OCI-LY3 (cell line): ENCODE measurements around the gene FAF2.

Experiments
- H2AFZ ChIP-seq: fragments of 200-600, 300-600 bp; shearing (Covaris generic); 2 replicates; pipeline ENCODE4 v1.6.0; 2014; ENCODE audit warnings: antibody characterized with exemption, low read depth, low read length
- H3K27ac ChIP-seq: fragments of 200-600, 300-600 bp; sonication (generic); 2 replicates; pipeline ENCODE4 v1.5.1; 2014; ENCODE audit warnings: mild to moderate bottlenecking, low read length, moderate library complexity, mixed read lengths
- H3K27me3 ChIP-seq: fragments of 200-600, 300-600 bp; sonication (generic); 2 replicates; pipeline ENCODE4 v1.6.1; 2014; ENCODE audit warnings: low read depth, low read length, mixed read lengths
- H3K36me3 ChIP-seq: fragments of 200-600, 300-600 bp; sonication (generic); replicated peaks from 2 replicates; pipeline ENCODE3; 2014; ENCODE audit warnings: low read depth, low read length, mixed read lengths
- H3K4me1 ChIP-seq: fragments of 300-600, 200-600 bp; sonication (generic); 2 replicates; pipeline ENCODE4 v1.6.1; 2014; ENCODE audit warnings: low read length, mixed read lengths
- H3K4me2 ChIP-seq: fragments of 200-600, 300-600 bp; sonication (generic); 2 replicates; pipeline ENCODE4 v1.6.1; 2014; ENCODE audit warnings: low read length, mixed read lengths
- H3K4me3 ChIP-seq: fragments of 300-600, 200-600 bp; sonication (generic); 2 replicates; pipeline ENCODE4 v1.5.1; 2014; ENCODE audit warnings: antibody characterized with exemption, mild to moderate bottlenecking, low read length, moderate library complexity
- H3K79me2 ChIP-seq: fragments of 300-600, 200-600 bp; shearing (Covaris generic); 2 replicates; pipeline ENCODE4 v1.6.1; 2014; ENCODE audit warnings: mild to moderate bottlenecking, low read length, mixed read lengths
- H3K9ac ChIP-seq: fragments of 300-600, 200-600 bp; shearing (Covaris generic); 2 replicates; pipeline ENCODE4 v1.6.0; 2014; ENCODE audit warnings: mild to moderate bottlenecking, low read length, moderate library complexity
- H3K9me3 ChIP-seq: fragments of 200-600, 300-600 bp; shearing (Covaris generic); 2 replicates; pipeline ENCODE4 v1.6.1; 2014; ENCODE audit warnings: low read length, mixed read lengths; ENCODE audit not compliant: insufficient read depth
- H4K20me1 ChIP-seq: fragments of 200-600, 300-600 bp; sonication (generic); 2 replicates; pipeline ENCODE4 v1.6.1; 2016; ENCODE audit warnings: low read length, mixed read lengths; ENCODE audit not compliant: insufficient read depth
- CTCF ChIP-seq: fragments of 200-600, 300-600 bp; sonication (generic); IDR thresholded peaks from 2 replicates; pipeline ENCODE4 v1.5.1; 2014; ENCODE audit warnings: antibody characterized with exemption, low read length, low read depth
- EZH2phosphoT487 ChIP-seq: fragments of 200-600 bp; shearing (Covaris generic); IDR thresholded peaks from 2 replicates; pipeline ENCODE4 v1.6.1; 2018; ENCODE audit warnings: antibody characterized with exemption, mixed run types, low read depth

FAF2 gene

DNA sequence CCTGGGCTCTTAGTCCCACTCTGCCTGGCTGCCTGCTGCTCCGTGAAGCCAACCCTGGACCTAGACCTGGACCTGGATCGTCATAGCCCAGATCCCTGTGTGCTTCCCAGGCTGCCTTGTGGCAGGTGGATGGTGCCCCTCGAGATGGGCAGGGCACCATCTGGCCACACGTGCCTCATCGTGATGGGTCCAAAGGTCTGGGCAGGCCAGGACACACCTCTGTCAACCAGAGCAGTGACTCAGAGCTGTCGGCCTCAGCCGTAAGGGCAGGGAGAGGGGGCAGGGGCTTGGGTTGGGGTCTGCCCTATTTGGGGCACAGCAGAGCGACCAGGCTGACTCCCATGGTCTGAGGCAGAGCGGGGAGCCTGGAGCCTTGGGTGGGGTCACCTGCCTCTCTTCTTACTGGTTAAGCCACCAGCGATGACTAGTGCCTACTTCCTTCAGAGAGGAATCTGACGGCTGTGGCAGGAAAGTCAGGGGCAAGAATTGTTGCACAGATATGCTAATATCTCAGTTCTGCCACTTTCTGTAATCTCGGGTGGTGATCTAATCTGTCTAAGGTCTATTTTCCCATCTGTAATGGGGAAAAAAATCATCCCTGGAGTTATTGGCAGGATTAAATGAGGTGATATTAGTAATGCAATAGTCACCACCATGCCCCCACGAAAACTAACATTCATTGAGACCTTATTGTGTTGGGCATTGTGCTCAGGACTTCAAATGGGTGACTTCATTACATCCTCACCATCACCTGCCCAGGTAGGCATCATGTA is 97.7 kb downstream of the FAF2 start:
- Histone ChIP-seq H3K36me3 (no peaks in the 10 kb centered on the region), H3K27me3 (no peaks in the 10 kb centered on the region), H3K4me2 (no peak overlapping the region), H4K20me1 (no peaks in the 10 kb centered on the region), H2AFZ (no peak overlapping the region), H3K4me1 (peaks cover 29% of the 10 kb centered on the region), H3K9ac (no peak overlapping the region), H3K27ac (no peak overlapping the region), H3K9me3 (no peaks in the 10 kb centered on the region), H3K4me3 (no peak overlapping the region), H3K79me2 (no peaks in the 10 kb centered on the region; the same call in 1 of the 2 replicates)
- TF ChIP-seq EZH2phosphoT487, result no peak

GRCh38 chr5:176547802-176548201 is 99.6 kb downstream of the FAF2 start:
- Histone ChIP-seq H3K36me3 (no peaks in the 10 kb centered on the region), H3K9me3 (no peaks in the 10 kb centered on the region), H4K20me1 (no peaks in the 10 kb centered on the region), H2AFZ (no peak overlapping the region), H3K4me2 (no peak overlapping the region), H3K4me3 (no peak overlapping the region), H3K27ac (no peak overlapping the region), H3K9ac (no peak overlapping the region), H3K79me2 (no peaks in the 10 kb centered on the region; the same call in 1 of the 2 replicates), H3K4me1 (peaks cover 13% of the 10 kb centered on the region), H3K27me3 (no peaks in the 10 kb centered on the region)
- TF ChIP-seq CTCF (no peak), EZH2phosphoT487 (no peak)

DNA sequence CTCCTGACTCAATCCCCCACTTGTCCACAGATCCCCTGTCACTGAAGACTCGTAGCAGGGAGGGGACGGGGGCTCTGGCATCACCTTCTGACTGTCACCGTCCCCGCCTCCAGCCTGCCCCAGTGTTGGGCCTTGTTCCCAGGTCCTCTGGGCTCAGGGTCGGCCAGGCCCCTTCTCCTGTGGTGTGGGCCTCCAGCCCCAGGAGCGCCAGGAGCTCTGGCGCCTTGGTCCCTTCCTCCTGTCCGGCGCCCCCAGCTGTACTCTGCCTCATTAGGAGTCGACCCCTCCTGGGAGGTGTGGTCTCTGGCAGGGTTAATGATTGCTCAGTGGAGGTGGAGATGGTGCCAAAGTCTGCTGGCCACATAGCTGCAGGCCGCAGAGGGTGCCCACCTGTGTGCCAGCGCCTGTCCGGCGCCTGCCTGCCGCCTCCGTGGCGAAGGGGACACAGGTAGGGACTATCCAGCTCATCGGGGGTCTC is 100.8 kb downstream of the FAF2 start, which contains the start of gene CDHR2:
CDHR2 (plus strand) TSS at position 376 of the 478 bp plus-strand sequence. CDS start 16,011 bp downstream, outside the sequence.
- H3K27me3 ChIP-seq, result 0 out of 2 replicates have a peak, but pooled peaks cover 3% of the 10 kb centered on the region
- peaks cover 13% of the 10 kb centered on the region for H3K4me1 ChIP-seq
- H3K9me3 ChIP-seq, result no peaks in the 10 kb centered on the region
- H2AFZ ChIP-seq, result no peak within 1 kb of the TSS
- TF ChIP-seq CTCF (no peak), EZH2phosphoT487 (no peak)
- no peak within 1 kb of the TSS for H3K9ac ChIP-seq
- no peaks in the 10 kb centered on the region for H3K36me3 ChIP-seq
- no peak within 1 kb of the TSS for H3K27ac ChIP-seq
- no peak within 1 kb of the TSS for H3K4me2 ChIP-seq
- no peaks in the 10 kb centered on the region for H4K20me1 ChIP-seq
- no peak within 1 kb of the TSS for H3K4me3 ChIP-seq
- no peaks in the 10 kb centered on the region for H3K79me2 ChIP-seq

DNA sequence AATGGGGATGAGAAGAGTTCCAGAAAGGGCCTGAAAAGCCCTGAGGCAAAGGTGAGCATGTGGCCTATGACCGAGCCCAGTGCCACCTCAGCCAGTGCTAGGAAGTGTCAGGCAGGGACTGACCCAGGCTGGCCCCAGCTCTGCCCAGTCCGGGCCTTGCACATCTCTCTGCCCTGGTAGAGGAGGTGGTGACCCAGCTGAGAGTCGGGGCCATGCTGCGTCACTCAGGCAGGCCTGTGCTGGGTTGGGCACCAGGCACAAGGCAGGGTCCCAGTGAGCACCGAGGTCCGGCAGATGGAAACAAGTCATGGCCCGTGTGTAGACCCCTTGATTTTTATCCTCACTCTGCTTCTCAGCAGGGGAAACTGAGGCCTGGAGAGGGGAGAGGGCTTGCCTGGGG is 101.7 kb downstream of the FAF2 start:
- TF ChIP-seq CTCF (no peak), EZH2phosphoT487 (no peak)
- Histone ChIP-seq H3K27me3 (0 out of 2 replicates have a peak, but pooled peaks cover 5% of the 10 kb centered on the region), H3K27ac (no peak overlapping the region), H2AFZ (no peak overlapping the region), H3K4me3 (no peak overlapping the region), H3K79me2 (no peaks in the 10 kb centered on the region), H3K9me3 (no peaks in the 10 kb centered on the region), H4K20me1 (no peaks in the 10 kb centered on the region), H3K9ac (no peak overlapping the region), H3K36me3 (no peaks in the 10 kb centered on the region), H3K4me2 (no peak overlapping the region), H3K4me1 (peaks cover 8% of the 10 kb centered on the region)
